K562 (cell line): Measurements from ENCODE around the gene ODAD4. TPM values are rescaled to one million over a fixed set of nuclear protein-coding genes. Genes with fewer than 3 reads are reported as not detected.

Experiments
- CREB3 ChIP-seq: fragments of 450-650 bp; conservative IDR thresholded peaks from 2 replicates; pipeline ENCODE4 v1.6.1; 2016; ENCODE audit warnings: missing genetic modification characterization, low read depth, mild to moderate bottlenecking, missing compliant biosample characterization, moderate library complexity
- FOXA1 ChIP-seq: fragments of 450-650 bp; IDR thresholded peaks from 2 replicates; pipeline ENCODE4 v1.6.1; 2016; ENCODE audit warnings: mild to moderate bottlenecking, borderline replicate concordance
- KAT2B ChIP-seq: IDR thresholded peaks from one replicate; pipeline ENCODE4 v1.6.1; 2012; ENCODE audit warnings: low read depth, mild to moderate bottlenecking, control low read depth, inconsistent platforms, low read length, moderate library complexity
- MTA2 ChIP-seq: fragments of 450-650 bp; IDR thresholded peaks from 2 replicates; pipeline ENCODE4 v1.6.1; 2016; ENCODE audit warnings: low read depth
- MTA3 ChIP-seq: fragments of 450-650 bp; formaldehyde crosslinking; IDR thresholded peaks from 2 replicates; pipeline ENCODE4 v1.6.1; 2017; ENCODE audit warnings: mild to moderate bottlenecking, borderline replicate concordance
- NELFE ChIP-seq: IDR thresholded peaks from 2 replicates; pipeline ENCODE4 v1.6.1; 2011; ENCODE audit warnings: mild to moderate bottlenecking; ENCODE audit not compliant: insufficient read depth, insufficient read length
- NR2C1 ChIP-seq, 2 experiments: fragments of 450-650 bp; IDR thresholded peaks; 2 replicates each; pipeline ENCODE4 v1.6.1; 2017; ENCODE audit warnings: mild to moderate bottlenecking in 2 of 2, antibody characterized with exemption in 1 of 2, inconsistent platforms in 1 of 2, missing compliant biosample characterization in 1 of 2, missing genetic modification characterization in 1 of 2
- PTBP1 ChIP-seq: fragments of 200-400 bp; formaldehyde crosslinking; IDR thresholded peaks from 2 replicates; pipeline ENCODE4 v1.6.1; 2017; ENCODE audit warnings: low read depth, low read length
- PURB ChIP-seq: sonication (generic); formaldehyde crosslinking; IDR thresholded peaks from 2 replicates; pipeline ENCODE4 v1.9.0; 2021; ENCODE audit warnings: low read depth, mild to moderate bottlenecking, missing genetic modification reagents
- SMAD1 ChIP-seq: fragments of 150-350 bp; IDR thresholded peaks from 2 replicates; pipeline ENCODE4 v1.6.1; 2014; ENCODE audit warnings: low read length, low read depth; ENCODE audit not compliant: partially characterized antibody
- U2AF1 ChIP-seq: fragments of 200-400 bp; formaldehyde crosslinking; optimal IDR thresholded peaks from 2 replicates; pipeline ENCODE3; 2017; ENCODE audit warnings: mild to moderate bottlenecking, low read depth, low read length, moderate library complexity
- ZC3H8 ChIP-seq: fragments of 450-650 bp; IDR thresholded peaks from 2 replicates; pipeline ENCODE4 v1.6.1; 2017
- ZNF311 ChIP-seq: fragments of 250-450 bp; sonication (Bioruptor Pico); IDR thresholded peaks from 2 replicates; pipeline ENCODE4 v1.4.0; 2020; ENCODE audit warnings: mild to moderate bottlenecking, moderate library complexity
- ZNF57 ChIP-seq: fragments of 450-650 bp; formaldehyde crosslinking; IDR thresholded peaks from 2 replicates; pipeline ENCODE4 v1.4.0; 2020; ENCODE audit warnings: mild to moderate bottlenecking, moderate library complexity
- ZNF583 ChIP-seq: fragments of 250-450 bp; sonication (Bioruptor Pico); IDR thresholded peaks from 2 replicates; pipeline ENCODE4 v1.4.0; 2020
- polyA plus RNA-seq, 8 experiments: library from polyadenylated mRNA; depleted of rRNA in 4 of 8; stranded (reverse) in 5 of 8; unstranded in 3 of 8; fragments of >200 nt; fragmentation: Nextera tagmentation in 2 of 8; fragmentation: Illumina TruSeq in 1 of 8; extraction: Ambion mirVana in 2 of 8; extraction: Trizol in 1 of 8; gene quantifications; 2 replicates each; pipeline versions ENCODE4 v1.2.1 to v1.2.3, GENCODE V29; 2011 to 2014; ENCODE audit warnings: inconsistent platforms in 1 of 8, missing spikeins in 1 of 8
- total RNA-seq, 7 experiments: library from RNA; depleted of rRNA in 6 of 7; stranded (reverse); fragments of >200 nt in 6 of 7; fragmentation: Illumina TruSeq in 2 of 7; extraction: Trizol in 2 of 7; gene quantifications; 2 replicates each; pipeline versions ENCODE4 v1.2.1 to v1.2.3, GENCODE V29; 2011 to 2021; ENCODE audit warnings: low replicate concordance in 1 of 7
- TF ChIP-seq, protein P1 (sequence below): sonication (generic); formaldehyde crosslinking; IDR thresholded peaks from 2 replicates; pipeline ENCODE4 v1.8.0; 2022; ENCODE audit warnings: mild to moderate bottlenecking, missing genetic modification reagents, borderline replicate concordance
- TF ChIP-seq, protein P2 (sequence below): fragments of 450-650 bp; formaldehyde crosslinking; IDR thresholded peaks from 2 replicates; pipeline ENCODE4 v1.4.0; 2020; ENCODE audit warnings: mild to moderate bottlenecking, moderate library complexity
- TF ChIP-seq, protein P3 (sequence below), 2 experiments: fragments of 450-650 bp in 1 of 2; sonication (generic) in 1 of 2; formaldehyde crosslinking; conservative IDR thresholded peaks; 2 replicates each; pipeline versions ENCODE4 v1.4.0 to v1.8.1; 2020 to 2022; ENCODE audit warnings: mild to moderate bottlenecking in 1 of 2, missing genetic modification reagents in 1 of 2
- TF ChIP-seq, protein P4 (sequence below): fragments of 450-650 bp; formaldehyde crosslinking; conservative IDR thresholded peaks from 2 replicates; pipeline ENCODE4 v1.4.0; 2022; ENCODE audit warnings: mild to moderate bottlenecking, missing genetic modification characterization
- TF ChIP-seq, protein P5 (sequence below): fragments of 200-800 bp; sonication (Bioruptor generic); IDR thresholded peaks from 2 replicates; pipeline ENCODE4 v1.6.1; 2017; ENCODE audit warnings: missing genetic modification characterization, missing compliant biosample characterization

ODAD4 gene
- total and polyA plus RNA-seq, 9 of the 15 experiments (the other 6 are each of a cell fraction or from before 2014, with no cell fraction given): 0.09 to 0.98 (median 0.51) TPM

DNA sequence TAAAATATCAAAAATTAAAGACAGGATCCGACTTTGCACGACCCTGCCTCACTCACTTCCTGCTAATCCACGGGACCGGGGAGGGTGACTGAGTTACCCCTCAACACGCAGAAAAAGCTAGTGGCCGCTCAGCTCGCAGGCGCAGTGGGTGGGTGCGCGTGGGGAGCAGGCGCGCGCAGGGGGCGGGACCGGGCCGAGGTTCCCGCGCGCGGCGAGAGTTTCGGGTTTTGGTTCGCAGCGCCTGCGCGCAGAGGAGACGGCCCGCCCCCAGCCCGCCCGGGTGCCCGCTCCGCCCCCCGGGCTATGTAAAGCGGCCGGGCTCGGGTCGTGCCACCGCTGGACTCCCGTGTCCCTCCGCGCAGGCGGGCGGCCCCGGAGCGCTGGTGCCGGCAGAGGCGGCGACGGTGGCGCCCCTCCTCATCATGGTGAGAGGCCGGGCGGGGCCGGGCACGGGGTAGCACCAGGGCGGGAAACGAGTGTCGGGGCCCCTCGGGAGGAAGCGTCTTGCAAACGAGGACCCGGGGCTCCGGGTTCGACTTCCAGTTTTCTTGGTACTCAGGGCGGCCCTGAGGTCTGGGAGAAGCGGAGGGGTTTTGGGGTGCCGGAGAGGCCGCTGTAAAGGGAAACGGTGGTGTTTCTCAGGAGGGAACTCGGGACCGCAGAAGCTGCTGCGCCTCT is 36.2 kb downstream of the ODAD4 start, which contains the start of gene CNP (continued):
- TF ChIP-seq, protein P1, sequence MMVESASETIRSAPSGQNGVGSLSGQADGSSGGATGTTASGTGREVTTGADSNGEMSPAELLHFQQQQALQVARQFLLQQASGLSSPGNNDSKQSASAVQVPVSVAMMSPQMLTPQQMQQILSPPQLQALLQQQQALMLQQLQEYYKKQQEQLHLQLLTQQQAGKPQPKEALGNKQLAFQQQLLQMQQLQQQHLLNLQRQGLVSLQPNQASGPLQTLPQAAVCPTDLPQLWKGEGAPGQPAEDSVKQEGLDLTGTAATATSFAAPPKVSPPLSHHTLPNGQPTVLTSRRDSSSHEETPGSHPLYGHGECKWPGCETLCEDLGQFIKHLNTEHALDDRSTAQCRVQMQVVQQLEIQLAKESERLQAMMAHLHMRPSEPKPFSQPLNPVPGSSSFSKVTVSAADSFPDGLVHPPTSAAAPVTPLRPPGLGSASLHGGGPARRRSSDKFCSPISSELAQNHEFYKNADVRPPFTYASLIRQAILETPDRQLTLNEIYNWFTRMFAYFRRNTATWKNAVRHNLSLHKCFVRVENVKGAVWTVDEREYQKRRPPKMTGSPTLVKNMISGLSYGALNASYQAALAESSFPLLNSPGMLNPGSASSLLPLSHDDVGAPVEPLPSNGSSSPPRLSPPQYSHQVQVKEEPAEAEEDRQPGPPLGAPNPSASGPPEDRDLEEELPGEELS: no peak
- TF ChIP-seq MTA3 (no peak; the same call in 1 of the 2 replicates), ZNF583 (no peak), PURB (CRISPR knock-in tag) (no peak), KAT2B (no peak), FOXA1 (no peak), NELFE (no peak), PTBP1 (no peak), U2AF1 (no peak), NR2C1 (IDR thresholded peaks at IDR 0.05) (no peak), NR2C1 (tag; IDR thresholded peaks at IDR 0.05) (no peak), CREB3 (tag) (no peak), ZNF57 (no peak), ZNF311 (no peak), ZC3H8 (no peak), SMAD1 (no peak), MTA2 (no peak)
- TF ChIP-seq, protein P2, sequence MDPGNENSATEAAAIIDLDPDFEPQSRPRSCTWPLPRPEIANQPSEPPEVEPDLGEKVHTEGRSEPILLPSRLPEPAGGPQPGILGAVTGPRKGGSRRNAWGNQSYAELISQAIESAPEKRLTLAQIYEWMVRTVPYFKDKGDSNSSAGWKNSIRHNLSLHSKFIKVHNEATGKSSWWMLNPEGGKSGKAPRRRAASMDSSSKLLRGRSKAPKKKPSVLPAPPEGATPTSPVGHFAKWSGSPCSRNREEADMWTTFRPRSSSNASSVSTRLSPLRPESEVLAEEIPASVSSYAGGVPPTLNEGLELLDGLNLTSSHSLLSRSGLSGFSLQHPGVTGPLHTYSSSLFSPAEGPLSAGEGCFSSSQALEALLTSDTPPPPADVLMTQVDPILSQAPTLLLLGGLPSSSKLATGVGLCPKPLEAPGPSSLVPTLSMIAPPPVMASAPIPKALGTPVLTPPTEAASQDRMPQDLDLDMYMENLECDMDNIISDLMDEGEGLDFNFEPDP: no peak
- TF ChIP-seq, protein P3, sequence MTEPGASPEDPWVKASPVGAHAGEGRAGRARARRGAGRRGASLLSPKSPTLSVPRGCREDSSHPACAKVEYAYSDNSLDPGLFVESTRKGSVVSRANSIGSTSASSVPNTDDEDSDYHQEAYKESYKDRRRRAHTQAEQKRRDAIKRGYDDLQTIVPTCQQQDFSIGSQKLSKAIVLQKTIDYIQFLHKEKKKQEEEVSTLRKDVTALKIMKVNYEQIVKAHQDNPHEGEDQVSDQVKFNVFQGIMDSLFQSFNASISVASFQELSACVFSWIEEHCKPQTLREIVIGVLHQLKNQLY (CRISPR knock-in tag; conservative IDR thresholded peaks at IDR 0.05): no peak
- TF ChIP-seq, protein P4, sequence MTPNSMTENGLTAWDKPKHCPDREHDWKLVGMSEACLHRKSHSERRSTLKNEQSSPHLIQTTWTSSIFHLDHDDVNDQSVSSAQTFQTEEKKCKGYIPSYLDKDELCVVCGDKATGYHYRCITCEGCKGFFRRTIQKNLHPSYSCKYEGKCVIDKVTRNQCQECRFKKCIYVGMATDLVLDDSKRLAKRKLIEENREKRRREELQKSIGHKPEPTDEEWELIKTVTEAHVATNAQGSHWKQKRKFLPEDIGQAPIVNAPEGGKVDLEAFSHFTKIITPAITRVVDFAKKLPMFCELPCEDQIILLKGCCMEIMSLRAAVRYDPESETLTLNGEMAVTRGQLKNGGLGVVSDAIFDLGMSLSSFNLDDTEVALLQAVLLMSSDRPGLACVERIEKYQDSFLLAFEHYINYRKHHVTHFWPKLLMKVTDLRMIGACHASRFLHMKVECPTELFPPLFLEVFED (CRISPR knock-in tag): no peak
- TF ChIP-seq, protein P5, sequence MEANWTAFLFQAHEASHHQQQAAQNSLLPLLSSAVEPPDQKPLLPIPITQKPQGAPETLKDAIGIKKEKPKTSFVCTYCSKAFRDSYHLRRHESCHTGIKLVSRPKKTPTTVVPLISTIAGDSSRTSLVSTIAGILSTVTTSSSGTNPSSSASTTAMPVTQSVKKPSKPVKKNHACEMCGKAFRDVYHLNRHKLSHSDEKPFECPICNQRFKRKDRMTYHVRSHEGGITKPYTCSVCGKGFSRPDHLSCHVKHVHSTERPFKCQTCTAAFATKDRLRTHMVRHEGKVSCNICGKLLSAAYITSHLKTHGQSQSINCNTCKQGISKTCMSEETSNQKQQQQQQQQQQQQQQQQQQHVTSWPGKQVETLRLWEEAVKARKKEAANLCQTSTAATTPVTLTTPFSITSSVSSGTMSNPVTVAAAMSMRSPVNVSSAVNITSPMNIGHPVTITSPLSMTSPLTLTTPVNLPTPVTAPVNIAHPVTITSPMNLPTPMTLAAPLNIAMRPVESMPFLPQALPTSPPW (CRISPR knock-in tag): peak; percentile 84
